ENCODE measurements around the gene ADGRL3.

Gene ADGRL3

DNA sequence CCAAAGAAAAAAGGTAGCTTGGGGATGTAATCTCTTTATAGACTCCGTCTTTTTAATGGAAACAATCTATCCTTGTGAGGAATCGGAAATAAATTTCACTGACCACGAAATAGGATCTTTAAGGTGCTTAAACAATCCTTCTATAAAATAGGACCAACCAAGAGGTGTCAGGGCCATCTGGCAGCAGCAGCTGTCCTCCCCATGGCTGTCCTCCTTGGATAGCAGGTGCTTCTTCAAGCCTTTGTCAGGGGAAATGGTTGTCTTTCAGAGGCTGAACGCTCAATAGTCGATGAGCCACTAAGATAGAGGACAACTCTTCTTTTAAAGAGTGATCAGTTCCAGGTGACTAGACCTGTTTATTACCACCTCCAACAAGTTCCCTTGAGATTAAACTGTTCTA lies 231.0 kb downstream of the ADGRL3 start:
- DNase-seq = no peak

DNA sequence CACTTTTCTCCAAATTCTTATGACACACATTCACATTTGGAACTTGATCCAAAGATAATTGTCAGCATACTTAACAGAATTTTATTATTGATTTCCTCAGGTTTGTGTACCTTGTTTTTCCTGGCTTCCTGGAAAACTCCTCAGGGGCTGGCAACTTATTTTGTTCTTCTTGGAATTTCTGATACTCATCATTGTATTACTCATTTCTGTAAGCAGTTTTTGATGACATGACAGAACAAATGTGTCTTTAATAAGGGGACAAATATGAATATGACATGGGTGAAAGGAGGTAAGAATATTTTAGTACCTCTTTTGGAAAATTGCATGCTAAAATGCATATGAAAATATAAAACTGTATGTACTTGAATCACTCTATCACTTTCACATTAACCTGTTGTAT lies 237.8 kb downstream of the ADGRL3 start:
- no peak for DNase-seq

DNA sequence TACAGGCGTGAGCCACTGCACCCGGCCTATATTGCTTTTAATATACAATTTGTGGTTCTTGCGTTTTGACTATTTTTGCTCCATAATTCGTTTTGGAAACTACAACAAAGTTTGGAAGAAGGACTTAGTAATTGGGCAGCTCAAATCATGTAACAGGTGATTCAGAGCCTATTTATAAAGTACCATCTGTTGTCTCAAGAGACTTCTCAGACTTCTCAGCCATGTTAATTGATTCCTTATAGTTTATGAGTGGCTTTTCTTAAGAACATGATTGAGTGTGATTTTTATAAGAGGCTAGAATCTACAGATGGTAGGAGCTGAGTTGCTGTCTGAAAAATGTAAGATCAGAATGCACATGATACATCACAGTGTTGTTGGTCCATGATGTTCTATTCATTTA lies 240.2 kb downstream of the ADGRL3 start:
- no peak for DNase-seq

DNA sequence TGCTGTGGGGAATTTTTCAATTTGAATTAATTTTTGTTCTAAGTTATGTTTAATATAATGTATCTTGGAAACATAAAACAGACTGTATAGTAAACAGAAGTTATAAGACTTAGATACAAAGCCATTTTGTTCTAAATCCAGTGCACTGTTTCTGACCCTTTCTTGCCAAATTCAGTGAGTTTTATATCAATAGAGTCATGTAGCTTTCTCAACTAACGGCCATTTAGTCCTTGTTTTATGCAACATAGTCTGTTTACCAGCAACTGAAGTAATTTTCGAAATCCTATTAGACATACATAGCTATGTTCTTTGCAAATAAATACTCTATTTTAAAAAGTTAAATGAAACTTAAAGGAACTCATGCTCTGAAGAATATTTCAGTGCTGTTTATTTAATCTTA lies 242.8 kb downstream of the ADGRL3 start:
- no peak for DNase-seq

DNA sequence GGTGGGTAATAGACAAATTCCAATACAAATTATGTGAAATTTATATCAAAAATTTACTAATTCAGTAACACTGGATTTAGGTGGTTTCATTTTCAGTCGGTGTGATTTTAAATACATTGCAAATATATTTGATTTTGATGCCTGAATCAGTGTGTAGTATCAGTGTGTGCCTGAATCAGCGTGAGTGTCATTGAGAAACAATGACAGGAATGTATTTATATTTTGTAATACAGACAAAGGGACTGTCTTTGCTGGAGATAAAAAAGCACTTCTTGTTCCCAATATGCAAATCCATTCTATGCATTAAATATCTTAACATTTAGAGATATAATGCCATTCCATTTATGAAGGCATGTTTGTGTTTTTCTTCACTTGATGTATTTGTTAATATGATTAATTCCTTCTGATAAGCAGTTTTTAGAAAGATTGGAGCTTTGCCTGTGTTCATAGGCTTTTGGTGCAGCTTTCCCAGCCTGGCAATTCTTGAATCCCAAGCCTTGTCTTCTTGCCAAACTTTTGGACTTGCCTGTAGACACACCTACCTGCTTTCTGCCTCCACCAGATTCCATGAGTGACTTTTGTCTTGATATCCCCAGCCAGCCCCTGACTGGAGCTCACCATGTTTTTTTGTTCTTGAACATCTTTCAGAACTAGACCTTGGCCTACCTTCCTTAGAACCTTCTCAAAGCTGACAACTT lies 243.8 kb downstream of the ADGRL3 start:
- DNase-seq = no peak

DNA sequence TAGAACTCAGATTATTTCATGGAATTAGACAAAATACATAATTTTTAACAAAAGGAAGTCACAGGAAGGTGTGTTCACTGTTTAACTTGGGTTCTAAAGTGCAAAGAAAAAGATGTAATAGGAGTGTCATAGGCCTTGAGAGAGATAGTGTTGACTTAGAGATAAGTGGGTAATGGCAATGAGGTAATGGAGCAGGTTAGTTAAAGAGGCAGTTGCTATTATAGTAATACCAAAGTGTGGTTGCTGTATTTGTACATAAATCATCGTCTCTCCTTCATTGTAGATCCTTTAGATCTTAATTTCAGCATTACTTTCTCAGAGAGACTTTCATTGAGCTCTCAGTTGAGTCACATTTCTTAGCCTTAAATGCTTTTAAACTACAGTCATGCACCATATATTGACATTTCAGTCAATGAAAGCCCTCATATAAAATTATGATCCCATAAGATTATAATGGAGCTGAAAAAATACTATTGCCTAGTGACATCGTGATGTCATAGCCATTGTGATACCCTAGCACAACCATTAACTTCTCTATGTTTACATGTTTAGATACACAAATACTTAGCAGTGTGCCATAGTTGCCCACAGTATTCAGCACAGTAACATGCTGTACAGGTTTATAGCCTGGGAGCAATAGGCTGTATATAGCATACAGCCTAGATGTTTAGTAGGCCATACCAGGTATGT lies 245.4 kb downstream of the ADGRL3 start:
- DNase-seq = peak; percentile 48

DNA sequence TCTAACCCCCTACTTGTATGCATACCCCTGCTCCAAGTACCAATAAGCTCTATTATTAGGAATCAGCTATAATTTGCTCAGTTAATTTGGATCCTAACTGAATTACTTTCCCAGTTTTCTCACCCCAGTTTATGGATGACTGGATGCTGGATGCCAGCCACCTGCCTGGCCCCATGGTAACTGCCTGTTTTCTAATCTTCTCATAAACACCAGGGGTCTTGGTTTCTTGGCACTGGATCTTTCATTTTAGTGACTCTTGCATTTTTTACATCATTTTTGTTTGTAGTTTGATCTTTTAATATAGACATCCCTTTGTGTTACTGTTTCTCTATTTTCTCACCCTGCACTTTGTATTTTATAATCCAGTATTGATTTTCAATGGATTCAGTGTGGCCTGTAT lies 246.8 kb downstream of the ADGRL3 start:
- DNase-seq = no peak

DNA sequence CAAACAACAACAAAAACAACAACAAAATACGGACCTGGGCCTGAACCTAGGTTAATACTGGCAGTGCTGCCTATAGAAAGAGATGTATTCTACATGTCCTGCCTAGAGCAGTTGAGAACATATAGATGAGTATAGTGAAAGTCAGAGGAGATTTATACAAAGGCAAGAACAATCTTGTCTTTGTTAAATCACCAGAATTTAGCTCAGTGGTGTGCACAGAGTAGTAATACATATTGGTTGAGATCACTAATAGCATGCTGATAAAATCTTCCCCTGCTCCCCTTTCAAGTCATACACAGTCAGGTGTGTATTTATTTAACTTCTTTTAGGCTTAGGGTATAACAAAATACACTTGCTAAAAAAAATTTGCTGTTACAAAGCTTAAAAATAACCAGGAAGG lies 247.8 kb downstream of the ADGRL3 start:
- no peak for DNase-seq

DNA sequence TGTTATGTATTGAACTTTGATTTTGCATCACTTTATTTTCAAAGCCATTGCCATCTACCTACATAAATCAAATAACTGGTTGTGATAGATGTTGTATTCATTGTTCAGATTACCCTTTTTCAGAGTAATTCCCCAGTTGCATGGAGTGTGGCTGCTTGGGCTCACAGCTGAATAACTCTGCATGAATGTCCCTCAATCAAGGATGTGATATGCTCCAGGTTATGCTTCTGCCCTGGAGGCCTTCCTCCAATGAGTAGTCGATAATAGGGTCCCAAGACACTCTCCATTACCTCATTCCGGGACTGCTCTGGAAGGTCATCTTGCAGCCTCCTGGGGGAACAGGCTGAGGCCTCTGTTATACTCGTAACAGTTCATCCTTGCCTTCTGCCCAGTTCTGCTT lies 251.8 kb downstream of the ADGRL3 start:
- DNase-seq = no peak

DNA sequence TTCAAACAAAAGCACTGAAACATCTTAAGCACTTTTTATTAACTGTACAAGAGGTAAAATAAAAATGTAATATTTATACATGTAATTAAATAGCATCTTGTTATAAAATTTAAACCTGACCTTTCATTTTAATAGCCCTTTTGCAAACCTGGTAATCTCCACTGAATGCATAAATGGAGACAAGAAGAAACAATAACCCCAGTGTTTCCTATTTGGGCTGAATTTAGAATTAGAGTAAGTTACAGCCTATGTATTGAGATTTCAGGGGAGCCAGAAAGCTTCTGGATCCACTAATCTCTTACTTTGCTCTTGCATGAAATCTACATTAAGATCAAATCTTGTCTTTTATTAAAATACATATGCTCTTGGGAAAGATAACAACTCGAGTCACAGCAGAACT lies 261.8 kb downstream of the ADGRL3 start:
- DNase-seq = no peak

DNA sequence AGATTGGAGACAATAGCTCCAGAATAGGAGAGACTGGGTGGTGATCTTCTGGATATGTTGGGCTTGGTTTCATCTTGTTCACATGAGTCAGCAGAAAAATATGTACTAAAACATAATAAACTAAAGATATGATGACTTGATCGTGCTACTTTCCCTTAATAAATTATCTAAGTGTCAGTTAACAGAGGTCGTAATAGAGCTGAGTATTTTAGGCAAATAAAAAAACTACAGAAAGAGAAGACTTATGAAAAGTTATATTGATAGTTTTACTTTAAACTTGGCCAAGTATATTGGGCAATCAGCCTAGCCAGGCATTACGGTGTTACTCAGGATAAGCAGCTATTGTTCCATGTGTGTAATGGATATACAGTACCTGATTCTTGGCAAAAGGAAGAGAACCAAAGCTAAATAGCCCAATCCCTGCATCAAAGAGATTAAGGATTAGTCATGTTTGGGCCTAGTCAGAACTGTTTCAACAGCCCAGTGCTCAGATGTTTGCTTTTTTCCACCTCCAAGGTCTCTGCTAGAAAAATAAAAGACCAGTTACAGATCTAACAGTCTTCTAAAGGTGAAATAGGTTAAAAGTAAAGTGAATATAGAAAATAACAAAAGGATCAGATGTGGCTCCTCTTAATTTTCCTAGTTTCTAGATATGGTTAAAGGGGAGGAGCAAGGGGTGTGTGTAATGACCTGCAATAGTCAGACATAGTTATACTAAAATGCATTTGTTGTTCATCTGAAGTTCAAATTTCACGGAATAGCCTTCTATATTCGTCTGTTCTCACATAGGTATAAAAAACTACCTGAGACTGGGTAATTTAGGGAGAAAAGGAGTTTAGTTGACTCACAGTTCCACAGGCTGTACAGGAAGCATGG lies 262.6 kb downstream of the ADGRL3 start:
- DNase-seq = no peak

DNA sequence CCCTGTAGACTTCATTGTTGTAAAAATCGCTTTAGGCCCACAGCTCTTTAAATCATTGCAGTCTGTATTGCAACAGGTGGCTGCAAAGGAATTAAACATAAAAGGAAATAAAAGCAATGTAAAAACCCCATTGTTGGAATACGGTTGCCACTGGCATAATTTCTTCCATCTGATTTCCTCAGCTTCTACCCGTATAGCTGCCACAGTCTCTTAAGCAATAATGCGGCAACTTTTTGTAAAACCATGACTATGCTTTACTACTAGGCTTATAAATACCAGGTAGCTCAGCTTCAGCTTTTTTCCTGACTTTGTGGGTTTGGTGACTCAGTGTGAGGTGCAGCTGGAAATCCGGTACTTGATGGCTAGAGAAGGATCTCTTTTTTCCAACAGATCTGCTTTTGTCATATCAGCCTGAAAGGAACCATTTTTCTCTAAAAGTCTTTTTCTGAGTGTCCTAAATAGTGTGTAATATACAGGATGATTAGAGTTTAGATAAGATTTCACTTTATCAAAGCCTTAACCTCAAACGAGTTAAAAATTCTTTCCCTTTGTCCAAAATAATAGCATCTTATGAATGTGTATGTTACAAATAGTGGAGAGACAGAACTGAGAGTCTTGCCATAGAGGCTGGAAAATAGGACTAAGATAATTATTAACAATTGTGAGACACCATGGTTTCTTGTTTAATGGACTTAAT lies 268.0 kb downstream of the ADGRL3 start:
- DNase-seq = no peak

DNA sequence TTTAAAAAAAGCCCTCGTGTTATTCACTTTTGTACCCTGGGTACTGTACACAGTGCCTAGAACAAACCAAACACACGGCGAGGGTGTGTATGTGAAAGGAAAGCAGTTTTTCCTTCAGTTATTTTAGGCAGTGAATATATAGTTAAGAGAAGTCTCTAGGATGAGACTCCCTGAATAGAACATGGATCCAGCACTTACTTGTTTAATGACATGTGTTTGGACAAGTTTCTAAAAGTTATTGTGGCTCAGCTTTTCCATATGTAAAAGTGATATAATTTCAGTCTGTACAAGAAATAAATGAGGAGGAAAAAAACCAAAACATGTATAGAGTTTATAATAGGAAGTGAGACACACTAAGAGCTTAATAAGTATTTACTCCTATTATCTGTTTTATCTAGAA lies 273.2 kb downstream of the ADGRL3 start:
- DNase-seq = no peak

DNA sequence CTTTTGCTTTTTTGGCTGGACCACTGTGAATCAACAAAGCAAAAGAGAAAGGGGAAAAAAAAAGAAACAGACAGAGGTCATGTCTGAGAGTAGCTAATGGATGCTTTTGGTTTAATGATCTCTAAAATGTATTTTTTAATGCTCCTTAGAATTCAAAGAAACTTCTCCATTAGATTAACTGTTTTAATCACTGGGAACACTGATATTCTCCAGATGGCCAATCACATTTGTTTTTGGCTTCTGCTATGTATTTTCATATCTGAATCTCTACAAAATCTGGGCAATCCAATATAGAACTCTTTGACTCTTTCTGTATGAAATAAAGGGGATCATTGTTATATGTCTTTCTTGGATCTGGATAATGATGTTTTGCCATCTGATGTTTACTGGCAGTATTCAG lies 278.2 kb downstream of the ADGRL3 start:
- no peak for DNase-seq

DNA sequence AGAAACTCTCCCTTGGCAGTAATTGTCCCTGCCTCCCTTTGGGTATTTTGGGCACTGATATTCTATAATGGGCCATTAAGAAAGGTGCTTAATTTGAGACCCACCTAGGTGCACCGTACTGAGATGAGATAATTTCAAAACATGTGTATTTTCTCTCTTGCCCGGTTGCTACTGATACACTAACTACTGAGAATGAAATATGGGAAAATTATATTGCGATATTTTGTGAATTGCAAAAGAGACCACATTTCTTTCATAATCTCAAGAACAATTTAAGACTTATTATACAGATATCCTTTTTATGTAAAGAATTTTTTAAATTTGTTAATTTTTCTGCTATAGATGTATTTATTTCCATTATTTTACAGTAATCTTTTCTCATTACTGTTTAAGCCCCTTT lies 284.9 kb downstream of the ADGRL3 start:
- no peak for DNase-seq

DNA sequence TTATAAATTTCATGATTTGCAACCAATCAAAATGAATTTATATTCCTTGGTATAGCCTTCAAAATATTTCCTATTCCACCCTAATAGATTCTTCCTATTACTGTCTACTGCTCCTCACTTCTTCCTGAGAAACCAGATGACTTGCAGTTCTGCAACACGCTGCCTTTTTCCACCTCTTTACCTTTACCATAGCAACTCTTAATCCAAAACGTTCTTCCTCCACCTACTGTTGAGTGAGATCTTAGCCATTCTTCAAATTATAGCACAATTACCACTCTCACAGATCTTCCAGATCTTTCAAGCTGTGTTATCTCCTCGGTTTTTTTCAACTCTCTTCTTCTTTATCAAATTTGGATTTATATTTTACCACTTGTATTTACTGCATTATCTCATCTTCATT lies 289.8 kb downstream of the ADGRL3 start:
- no peak for DNase-seq

DNA sequence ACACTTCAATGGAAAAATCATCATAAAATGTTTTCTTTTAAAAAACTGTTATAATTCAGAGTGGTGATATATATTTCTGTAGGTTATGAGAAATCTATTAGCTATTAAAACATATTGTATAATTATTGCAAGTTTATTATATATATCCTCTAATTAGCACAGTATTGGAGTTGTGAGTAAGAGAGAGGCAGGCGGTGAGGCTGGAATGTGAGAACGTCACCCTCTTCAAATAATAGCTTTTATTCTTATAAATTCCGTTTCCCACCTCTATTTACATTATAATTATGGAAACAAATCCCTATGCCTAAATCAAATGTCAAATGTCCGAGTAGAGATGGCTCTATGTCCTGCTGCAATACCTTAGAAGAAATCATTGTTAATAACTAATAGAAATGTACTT lies 292.9 kb downstream of the ADGRL3 start:
- no peak for DNase-seq

DNA sequence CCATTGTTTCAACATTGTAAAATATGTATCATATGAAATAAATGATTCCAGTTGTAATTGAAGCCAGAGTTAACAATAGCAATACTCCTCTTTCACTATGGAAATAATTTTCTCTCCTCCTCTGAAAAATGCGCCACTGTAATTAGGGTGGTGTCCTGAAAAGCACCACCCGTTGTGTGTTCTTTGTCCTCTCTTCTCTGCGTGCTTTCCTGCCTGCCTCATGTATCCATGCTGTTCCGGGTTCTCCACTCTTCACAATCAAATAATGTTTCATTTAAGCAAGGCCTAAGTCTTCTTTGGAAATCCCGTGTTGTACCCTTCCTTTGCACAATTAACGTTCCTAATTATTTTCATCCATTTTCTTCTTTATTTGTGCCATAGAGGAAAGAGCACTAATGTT lies 293.3 kb downstream of the ADGRL3 start:
- no peak for DNase-seq

DNA sequence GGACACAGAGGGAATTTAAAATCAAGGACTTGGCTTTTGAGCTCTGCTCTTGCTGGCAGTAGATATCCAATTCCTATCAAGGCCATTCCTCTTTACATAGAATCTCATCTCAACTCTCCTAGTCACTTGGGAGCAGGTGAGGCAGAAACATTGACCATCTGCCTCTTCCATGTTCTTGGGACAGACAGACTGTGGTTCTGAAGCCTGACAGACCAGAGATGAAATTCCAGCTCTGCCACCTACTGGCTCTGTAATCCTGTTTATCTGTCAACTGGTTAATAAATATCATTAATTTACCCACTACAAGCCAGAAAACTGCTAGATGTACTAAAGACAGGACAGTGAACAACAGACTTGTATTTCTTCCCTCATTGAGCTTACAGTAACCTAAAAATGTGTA lies 300.8 kb downstream of the ADGRL3 start:
- no peak for DNase-seq

DNA sequence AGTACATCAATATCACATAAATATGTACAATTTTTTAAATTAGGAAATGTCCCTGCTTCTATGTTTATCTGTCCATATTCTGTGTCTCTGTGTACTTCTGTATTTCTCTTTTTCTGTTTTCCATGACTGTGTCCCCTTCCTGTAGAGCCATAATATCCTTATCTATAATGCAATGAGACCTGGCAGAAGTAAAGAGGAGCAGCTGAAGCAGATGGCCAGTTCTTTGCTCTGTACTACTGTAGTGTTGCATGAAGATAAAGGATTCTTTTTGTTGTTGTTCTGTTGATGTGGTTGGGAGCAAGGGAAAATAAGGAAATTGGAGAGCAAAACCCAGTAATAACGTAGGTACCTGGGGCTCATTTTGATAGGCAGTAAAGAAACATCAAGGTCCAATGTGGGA lies 301.7 kb downstream of the ADGRL3 start:
- DNase-seq = no peak

DNA sequence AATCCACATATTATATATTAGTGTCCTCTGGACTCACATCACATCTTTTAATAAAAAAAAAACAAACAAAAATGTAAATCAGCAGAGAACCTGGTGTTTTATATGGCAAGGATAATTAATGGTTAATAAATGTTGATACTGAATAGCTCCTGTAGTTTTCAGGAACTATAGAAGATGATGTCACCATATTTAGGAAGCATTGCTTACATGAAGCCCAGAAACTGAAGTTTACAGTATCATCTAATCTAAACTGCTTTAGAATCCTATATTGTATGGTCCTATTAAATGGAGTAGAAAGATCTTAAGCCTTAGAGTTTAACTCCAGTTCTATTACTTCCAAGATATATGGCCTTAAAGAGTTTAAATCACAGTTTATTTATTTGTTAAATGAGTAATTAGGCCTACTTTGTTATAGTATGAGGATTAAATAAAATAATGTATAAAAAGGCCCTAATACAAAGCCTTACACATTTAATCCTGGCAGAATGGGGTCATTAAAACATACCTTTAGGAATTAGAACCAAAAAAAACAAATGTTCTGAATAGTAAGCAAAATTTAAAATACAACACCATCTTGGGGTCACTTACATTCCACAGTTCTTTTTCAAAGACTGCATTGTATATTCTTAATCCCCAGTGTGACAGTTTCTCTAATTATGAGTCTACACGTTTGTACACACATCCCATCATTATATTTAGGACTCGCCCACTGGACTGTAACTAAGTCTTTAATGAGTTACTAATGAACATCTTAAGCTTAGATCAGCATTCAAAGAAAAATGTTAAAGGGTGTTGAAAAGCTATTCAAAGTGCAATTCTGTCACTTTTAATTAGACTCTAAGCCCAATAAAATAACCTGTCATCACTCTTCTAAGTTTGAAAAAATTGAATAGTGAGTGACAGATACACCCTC lies 305.9 kb downstream of the ADGRL3 start:
- no peak for DNase-seq

DNA sequence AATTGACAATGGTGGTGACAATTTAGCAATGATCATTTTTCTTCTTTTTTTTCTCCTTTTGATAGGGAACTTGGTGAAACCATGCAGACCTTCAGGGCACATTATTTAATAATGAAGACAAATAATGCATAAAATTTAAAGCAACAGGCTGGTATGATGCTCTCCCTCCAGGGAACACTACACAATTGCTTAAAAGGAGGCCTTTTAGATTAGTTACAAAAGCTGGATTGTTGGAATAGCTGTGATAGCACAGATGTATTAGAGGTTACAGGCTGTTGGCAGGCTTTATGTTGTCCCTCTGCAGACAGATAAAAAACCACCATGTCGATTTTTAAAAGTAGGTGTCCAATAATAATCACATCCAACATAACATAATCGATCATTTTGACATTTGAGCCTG lies 307.0 kb downstream of the ADGRL3 start:
- no peak for DNase-seq
